ENCODE results near the gene CMBL.

CMBL gene

DNA sequence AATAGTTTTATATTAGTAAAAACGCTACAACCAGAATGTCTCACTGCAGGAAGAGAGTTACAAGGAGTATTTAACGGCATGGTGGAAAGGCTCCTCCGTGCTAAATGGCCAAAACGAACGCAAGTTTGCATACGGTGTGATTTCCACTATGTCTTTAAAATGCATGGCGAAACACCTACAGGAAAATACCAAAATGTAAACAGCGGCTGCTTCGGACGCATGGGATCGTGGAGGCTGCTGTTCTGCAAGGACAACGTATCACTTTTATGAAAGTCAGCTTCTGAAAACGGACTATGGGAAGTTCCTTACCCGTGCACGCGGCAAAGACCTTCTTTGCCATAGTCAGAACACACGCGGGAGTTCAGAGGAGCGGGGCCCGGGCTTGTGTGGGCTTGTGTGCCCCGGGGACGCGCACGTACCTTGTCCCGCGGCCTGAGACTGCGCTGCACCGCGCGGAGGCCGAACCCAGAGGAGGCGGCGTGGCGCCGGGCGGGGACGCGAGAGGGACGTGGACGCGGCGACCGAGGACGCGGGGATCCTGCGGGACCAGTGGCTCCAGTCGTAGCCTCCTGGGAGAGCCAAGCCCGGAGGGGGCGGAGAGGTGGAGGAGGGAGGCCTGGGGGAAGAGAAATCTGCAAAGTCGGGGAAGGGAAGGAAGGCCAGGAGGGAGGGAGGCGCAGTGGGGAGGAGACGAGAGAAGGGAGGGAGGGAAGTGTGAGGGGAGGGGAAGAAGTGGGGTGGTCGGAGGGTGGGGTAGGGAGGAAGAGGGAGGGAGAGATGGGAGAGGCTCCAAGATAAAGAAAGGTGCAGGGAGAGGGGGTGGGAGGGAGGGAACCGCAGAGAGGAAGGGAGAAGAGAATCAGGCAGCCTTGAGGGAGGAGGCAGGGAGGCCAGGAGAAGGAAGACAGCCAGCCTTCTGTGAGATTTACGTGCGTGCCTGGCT lies at the start of gene CMBL:
TSS of gene CMBL (minus strand) at position 697 of the 943 bp plus-strand sequence. CDS start 17,140 bp downstream, outside the sequence.
- no peak for FAIRE-seq

DNA sequence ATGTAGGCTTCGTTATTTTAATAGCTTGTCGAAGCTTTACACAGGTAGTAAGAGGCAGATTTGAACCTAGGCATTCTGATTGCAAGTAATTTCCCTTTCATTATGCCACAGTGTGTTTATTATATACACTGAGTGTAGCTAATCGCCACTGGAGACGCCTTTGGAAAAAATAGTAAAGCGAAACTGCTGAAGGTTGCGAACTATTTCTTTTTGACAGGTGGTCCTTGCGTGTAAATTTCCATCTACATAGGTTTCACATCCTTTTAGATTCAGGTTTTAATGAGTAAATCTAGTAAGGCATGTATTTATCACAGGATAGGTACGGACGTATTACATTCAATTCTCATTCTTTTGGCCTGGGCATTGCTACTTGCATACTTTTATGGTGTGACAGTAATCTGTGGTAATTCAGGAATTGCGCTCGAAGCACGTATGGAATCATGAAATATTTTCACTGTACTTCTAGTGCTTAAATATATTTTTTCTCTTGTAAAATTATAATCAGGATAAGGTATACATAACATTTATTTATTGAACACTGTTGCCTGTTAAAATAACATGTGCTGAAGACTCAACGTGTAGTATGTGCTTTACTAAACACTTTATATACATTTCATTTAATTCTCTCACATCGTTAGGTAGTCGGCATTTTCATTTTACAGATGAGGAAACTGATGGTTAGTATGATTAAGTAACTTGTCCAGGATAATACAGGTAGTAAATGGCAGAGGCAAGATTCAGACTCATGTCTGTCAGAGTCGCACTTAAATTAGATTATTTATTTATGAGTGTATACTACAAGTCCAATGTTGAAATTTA lies 47.6 kb upstream of the CMBL start:
- FAIRE-seq = no peak

DNA sequence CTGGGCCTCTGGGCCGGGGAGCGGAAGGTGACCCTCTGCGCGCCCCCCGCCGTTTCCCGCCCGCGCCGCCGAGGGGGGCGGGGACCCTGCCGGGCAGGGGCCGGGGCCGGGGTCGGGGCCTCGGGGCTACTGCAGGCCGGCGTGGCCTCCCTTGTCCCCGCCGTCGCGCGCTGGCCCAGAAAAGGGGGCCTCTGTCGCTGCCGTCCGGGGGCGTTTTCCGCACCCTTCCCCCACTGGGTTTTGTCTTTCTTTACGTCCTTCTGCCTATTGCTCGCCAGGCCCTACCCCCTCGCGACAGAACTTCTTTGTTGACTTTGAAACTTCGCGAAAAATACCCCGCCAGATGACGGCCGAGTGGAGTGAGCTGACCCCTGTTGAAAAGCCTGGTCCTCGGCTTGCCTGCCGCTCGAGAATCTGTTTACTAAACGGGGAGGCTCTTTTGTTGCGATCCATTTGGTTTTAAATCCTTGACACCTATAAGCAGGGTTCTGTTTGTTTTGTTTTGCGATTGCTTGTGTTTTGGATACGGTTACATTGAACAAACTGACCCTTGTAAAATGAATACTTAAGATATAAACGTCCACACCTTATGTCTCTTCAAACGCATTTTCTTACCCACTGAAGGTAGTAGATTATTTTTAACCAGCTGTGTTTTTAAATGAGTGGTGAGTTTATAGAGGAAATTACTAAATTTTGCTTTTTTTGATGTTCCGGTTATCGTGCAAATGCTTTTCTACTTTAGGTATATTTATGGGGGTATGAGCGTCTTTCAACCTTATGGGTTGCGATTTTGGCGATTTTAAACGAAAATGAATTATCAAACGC lies 46.6 kb upstream of the CMBL start:
- no peak for FAIRE-seq

DNA sequence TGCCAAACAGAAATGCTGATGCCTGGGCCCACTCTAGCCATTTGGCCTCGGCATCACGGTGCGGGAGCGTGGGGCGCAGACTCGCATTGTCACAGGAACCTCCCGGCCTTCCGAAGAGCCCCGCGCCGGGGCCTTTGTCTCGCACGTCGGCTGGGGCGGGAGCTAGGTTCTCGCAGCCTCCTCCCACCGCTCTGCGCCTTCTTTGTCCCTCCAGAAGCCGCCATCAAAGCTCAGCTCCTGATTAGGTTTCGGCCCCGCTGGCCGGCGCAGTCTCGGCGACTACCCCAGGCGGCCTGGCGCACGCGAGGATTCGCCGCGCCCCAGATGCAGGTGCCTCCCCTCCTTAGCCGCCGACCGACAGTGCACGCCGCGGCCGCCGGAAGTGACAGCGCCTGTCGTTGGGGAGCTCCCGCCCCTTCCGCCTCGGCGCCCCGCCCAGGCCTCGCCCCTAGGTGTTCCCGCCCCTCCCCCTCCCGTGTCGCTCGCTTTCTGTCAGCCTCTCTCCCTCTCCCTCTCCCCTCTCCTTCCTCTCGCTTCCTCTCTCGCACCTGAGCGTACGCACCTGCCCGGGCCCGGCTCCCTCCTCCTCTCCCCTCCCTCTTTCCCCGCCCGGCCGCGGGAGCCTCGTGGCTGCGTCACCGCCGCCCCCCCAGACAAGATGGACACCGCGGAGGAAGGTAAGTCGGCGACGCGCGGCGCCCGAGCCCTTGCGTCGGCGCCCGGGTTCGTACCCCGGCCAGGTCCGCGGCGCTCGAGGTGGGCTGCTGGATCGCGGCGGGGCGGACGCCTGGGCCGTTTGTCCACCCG lies 45.7 kb upstream of the CMBL start, which contains the start of gene MARCHF6:
TSS of gene MARCHF6 (plus strand) at position 455 of the 807 bp plus-strand sequence. CDS start at position 659, 204 bp downstream.
- no peak for FAIRE-seq

DNA sequence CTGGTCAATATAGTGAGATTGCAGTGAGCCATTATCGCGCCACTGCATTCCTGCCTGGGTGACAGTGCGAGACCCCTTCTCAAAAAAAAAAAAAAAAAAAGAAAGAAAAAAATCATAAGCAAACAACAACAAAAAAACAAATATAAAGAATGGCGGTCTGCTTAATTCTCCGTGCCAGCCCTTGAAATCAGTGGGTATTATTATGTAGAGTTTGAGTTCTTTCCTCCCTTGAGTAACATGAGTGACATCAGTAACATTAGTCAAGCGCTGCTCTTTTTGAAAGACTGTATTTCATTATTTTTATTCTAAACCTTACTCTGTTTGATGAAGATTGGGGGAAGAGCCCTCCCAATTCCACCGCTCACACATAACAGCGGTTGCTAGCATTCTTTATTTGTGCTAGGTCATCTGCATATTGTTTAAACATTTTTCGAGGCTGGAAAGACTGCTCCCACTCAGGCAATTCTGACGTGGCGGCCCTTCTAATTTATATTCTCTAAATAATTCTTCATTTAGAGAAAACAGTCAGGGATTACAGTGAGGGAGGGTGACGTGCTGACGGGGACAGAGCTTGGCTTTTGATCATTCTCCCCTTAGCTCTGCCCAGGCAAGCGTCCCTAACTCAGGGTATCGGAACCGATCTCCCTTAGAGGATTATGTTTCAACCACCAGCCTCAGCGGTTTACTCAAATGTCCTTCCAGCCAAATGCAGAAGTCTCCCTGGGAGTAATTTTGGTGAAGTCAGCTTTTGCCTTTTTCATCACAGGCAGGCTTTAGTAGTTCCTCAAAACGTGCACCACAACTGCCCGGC lies 44.9 kb upstream of the CMBL start:
- no peak for FAIRE-seq

DNA sequence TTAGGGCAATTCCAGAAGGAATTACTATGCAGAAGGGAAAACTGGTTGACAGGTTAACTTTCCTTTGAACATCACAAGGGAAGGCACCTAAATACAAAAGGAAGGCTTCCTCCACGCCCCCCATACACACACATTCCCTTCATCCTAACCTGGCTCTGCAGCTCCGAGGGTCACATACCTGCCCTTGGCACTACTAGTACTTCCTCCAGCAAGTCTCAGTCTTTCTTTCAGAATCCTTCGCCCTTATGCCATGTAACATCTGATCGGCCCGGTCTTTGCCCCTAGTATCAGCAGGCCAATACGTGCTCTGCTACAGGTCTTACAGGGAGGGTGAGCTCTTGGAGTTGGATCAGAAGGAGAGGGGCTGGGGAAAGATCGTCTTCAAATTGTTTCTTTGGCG lies 44.2 kb upstream of the CMBL start:
- FAIRE-seq = no peak

DNA sequence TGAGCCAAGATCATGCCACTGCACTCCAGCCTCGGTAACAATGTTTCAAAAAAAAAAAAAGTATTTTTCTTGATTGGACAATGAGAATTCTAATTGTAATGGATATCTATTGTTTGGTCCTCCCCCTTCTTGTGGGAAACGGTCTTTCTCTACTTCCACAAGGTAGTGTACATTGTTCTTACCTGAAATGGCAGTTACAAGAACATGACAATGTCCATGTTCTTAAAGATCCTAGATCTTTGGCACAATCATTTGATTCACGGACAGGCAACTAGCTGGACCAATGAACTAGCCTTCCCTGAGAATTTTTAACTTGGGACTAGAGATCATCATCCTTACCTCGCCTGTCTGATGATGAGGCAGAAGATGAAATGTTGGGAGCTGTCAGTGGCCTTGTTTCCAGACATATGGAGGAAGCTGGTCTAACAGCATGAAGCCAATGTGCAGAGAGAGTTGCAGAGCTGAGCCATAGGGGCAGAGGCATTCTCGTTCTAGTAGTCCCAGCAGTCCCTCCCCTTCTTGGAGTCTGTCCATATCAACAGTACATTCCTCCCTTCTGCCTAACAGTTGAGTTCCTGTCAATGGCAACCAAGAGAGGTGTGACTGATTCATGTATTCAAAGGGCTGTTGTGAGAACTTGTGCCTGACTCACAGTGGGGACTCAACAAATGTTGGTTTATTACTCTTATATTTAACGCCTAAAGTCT lies 43.6 kb upstream of the CMBL start:
- no peak for FAIRE-seq

DNA sequence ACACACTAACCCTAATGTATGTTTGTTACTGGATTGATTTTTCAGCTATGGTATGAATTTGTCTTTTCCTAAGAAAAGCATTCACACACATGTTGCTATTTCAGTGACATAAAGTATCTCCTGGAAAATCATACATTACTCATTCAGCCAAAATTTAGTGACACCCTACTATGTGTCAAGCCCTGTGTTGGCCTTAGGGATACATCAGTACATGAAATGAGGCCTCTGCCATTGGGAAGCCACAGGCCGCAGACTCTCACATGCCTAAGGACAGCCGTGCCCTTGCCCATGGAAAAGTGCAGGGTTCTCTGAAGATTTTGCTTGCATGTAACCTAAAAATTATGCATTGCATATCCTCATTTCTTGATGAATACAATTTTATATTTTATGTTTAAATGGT lies 40.6 kb upstream of the CMBL start:
- no peak for FAIRE-seq

DNA sequence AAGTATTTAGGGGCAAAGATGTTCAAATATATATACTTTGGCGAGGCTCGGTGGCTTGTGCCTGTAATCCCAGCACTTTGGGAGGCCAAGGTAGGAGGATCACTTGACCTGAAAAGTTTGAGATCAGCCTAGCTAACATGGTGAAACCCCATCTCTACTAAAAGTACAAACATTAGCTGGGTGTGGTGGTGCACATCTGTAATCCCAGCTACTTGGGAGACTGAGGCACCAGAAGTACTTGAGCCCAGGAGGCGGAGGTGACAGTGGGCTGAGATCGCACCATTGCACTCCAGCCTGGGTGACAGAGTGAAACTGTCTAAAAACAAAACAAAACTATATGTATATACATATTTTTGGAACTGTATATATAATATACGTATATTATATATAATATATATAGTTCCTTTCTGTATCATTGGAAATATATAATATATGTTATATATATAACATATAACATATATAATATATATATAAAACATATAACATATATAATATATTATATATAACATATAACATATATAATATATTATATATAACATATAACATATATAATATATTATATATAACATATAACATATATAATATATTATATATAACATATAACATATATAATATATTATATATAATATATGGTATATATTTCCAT lies 36.9 kb upstream of the CMBL start:
- peak; percentile 90 for FAIRE-seq

DNA sequence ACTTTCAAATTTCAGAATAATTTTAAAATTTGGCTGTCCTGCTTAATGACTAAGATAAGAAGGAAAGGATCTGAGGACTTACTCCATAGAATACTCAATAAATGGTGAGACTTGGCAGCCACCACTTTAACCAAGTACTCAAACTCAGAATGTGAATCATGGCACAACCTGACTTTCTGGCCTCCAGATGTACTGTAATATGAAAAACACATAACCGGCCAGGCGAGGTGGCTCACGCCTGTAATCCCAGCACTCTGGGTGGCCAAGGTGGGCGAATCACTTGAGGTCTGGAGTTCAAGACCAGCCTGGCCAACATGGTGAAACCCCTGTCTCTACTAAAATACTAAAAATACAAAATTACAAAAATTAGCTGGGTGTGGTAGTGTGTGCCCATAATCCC lies 35.8 kb upstream of the CMBL start:
- no peak for FAIRE-seq

DNA sequence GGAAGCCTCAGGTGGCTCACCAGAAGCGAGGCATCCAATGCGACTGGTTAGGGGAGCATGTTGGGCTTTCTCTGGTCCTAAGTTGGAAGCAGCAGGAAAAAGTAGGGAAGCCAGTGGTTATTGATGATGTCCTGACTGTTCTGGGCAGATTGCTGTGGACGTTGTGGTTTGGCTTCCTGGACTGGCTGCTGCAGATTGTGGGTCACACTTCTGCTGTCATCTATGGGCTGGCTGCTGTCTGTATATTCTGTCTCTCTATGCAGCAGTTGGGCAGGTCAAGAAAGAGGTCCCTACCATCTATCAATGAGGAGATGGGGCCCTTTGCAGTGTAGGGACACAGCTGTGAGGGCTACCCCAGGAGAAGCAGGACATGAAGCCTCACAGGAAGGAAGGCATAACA lies 32.3 kb upstream of the CMBL start:
- FAIRE-seq = no peak

DNA sequence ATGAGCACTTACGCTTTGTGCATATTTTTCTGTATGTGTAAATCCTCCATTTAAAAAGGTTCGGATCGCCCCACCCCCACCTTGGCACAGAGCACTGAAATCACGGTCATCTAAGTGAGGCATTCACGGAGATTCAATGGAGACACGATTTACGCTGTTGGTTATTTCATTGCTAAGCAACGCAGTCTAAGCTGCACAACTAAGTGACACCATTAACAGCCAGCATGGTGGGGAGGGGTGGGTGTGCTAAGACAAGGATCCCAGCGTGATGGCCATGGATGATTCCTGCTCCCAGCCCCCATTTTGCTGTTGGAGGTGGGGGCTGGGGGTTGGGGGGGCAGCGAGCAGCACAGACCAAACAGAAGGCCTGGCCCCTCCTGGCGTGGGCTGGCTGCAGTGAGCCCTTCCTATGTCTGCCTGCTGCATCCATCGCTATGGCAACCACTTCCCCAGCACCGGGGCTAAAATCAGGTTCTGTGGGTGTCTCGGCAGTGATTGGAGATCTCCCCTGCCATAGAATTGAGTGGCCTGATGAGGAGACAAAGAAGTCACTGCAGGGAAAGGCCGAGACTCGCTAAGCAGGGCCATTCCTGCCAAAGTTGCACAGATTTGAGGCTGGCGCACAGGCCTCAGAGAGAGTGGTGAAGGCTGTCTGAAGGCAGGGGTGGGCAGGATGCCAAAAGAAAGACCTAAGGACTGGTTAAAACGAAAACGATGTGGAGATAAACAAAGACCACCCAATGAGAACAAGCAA lies 31.5 kb upstream of the CMBL start:
- FAIRE-seq = no peak

DNA sequence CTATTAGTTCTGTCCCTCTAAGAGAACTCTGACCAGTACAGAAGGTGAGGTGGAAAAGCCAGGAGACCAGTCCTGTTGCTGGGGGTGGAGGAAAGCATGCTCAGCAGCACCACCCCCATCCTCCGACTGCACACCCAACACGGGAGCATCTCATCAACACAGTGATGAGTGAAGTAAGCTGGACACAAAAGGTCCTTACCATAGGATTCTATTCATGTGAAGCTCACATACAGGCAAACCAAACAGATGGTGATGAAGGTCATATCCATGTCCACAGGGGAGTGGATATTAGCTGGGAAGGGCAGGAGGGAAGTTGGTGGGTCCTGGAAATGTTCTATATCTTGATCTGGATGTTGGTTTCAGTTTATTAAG lies 31.0 kb upstream of the CMBL start:
- no peak for FAIRE-seq

DNA sequence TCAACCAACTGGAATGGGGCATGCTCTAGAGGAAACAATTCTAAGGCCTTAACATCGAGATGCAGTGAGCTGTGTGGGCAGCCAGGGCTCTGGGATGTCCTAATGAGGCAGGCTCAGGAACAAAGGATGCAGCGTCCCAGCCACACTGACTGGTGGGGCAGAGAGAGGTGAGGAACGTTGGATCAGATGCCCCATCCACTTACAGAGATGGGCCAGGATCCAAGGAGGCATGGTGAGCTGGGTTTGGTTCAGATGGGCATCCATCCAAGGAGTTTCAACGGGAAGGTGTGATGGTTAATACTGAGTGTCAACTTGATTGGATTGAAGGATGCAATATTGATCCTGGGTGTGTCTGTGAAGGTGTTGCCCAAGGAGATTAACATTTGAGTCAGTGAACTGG lies 30.3 kb upstream of the CMBL start:
- no peak for FAIRE-seq

DNA sequence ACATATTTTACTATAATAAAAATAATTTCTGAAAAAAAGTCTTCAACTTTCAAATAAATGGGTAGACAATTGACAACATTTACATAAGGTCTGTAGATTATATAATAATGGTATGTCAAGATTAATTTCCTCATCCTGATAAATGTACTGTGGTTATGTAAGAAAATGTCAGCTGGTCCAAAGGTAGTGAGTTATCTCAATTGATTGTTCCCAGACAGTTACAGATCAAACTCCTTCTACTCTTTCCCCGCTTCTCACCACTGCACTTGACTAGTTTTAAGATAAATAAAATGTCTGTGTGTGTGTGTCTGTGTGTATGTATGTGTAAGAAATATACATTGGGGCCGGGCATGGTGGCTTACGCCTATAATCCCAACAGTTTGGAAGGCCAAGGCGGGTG lies 29.4 kb upstream of the CMBL start:
- FAIRE-seq = no peak

DNA sequence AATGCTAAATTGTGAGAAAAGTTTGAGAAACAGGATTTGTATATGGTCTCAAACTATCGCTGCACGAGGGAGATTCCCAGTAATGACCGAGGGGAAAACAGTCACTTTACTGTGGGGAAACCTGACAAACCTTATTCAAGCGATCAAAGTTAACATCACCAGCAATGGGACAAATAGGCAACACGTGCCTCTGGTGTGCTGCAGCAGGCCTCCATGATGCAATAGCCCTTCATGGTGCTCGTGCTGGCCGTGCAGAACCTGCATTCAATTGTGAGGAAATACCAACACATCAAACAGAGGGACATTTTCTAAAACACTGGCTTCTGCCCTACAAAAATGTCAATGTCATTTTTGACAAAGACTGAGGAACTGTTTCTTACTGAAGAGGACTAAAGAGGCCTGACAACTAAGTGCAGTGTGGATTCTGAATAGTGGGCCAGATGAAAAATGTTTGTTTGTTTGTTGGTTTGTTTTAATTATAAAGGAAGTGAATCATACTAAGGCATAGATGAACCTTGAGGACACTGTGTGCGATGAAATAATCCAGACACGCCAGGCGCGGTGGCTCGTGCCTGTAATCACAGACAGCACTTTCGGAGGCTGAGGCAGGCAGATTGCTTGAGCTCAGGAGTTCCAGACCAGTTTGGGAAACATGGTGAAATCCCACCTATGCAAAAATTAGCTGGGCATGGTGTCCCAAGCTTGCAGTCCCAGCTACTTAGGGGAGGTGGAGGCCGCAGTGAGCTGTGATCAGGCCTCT lies 28.2 kb upstream of the CMBL start:
- FAIRE-seq = no peak

DNA sequence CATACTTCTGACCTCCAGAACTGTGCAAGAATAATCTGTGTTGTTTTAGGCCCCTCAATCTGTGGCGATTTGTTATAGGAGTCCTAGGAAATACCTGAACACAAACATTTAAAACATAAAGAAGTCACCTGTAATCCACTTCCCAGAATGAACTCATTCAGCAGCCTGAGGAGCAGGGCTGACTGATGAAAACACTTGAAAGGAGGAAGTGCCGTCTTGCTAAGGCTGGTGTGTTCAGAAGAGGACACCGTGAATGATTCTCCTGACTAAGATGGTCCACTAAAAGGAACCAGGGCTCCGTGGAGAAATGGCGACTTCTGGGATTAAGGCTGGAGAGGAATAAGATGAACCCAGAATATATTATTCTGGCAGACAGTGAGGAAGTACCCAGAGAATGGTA lies 27.1 kb upstream of the CMBL start:
- no peak for FAIRE-seq

Data from colon (tissue), 2 donors.